GM19463 (cell line): ENCODE data around the gene BIK.
"Not testable (repeated sequence)": the region's sequence is repeated elsewhere in the genome, so short reads cannot be mapped to it uniquely, and the experiment has no call there.

ENCODE experiments used
- ATAC-seq: cut with Tn5 transposase; IDR thresholded peaks from one replicate; pipeline ENCODE4 v1.9.1; 2021; ENCODE audit warnings: mild to moderate bottlenecking, moderate library complexity; ENCODE audit not compliant: unreplicated experiment

BIK gene

GRCh38 chr22:43133401-43133800 is 22.9 kb downstream of the BIK start:
- no peak for ATAC-seq

- no peak for ATAC-seq
These were observed 24.0 kb downstream of the BIK start for GRCh38 chr22:43134553-43134952.

- no peak for ATAC-seq
These were observed 25.0 kb downstream of the BIK start for GRCh38 chr22:43135565-43135964.

- no peak for ATAC-seq
These were observed 25.7 kb downstream of the BIK start for GRCh38 chr22:43136255-43136654.

GRCh38 chr22:43136801-43137200 is 26.3 kb downstream of the BIK start:
- ATAC-seq, result no peak

GRCh38 chr22:43142880-43143562 is 32.5 kb downstream of the BIK start, which contains the start of gene MCAT:
TSS of gene MCAT (minus strand) at chr22:43143398. CDS start at chr22:43143348, 50 bp downstream.
- peak; percentile 90 for ATAC-seq

GRCh38 chr22:43144949-43145348 is 34.4 kb downstream of the BIK start:
- no peak for ATAC-seq

- ATAC-seq, result not testable (repeated sequence)
These were observed 34.8 kb downstream of the BIK start for GRCh38 chr22:43145371-43145770.

GRCh38 chr22:43146332-43146731 is 35.8 kb downstream of the BIK start:
- ATAC-seq, result not testable (repeated sequence)

GRCh38 chr22:43147821-43148220 is 37.3 kb downstream of the BIK start:
- no peak for ATAC-seq

- no peak for ATAC-seq
These were observed 38.0 kb downstream of the BIK start for GRCh38 chr22:43148581-43148980.

GRCh38 chr22:43150731-43151206 is 40.2 kb downstream of the BIK start:
- no peak for ATAC-seq

GRCh38 chr22:43151251-43152002 is 40.9 kb downstream of the BIK start, which contains the start of gene TSPO:
TSS of gene TSPO (plus strand) at chr22:43151559. CDS start at chr22:43159239, 7,680 bp downstream.
- ATAC-seq, result peak; percentile 36

GRCh38 chr22:43152003-43152356 is 41.4 kb downstream of the BIK start:
- no peak for ATAC-seq

GRCh38 chr22:43152357-43153071 is 42.0 kb downstream of the BIK start:
- peak; percentile 45 for ATAC-seq

GRCh38 chr22:43153899-43154298 is 43.3 kb downstream of the BIK start:
- ATAC-seq, result no peak

GRCh38 chr22:43154887-43155536 is 44.5 kb downstream of the BIK start:
- ATAC-seq, result no peak

- ATAC-seq, result no peak
These were observed 45.2 kb downstream of the BIK start for GRCh38 chr22:43155789-43156188.

- ATAC-seq, result no peak
These were observed 45.9 kb downstream of the BIK start for GRCh38 chr22:43156413-43156812.

- ATAC-seq, result no peak
These were observed 47.5 kb downstream of the BIK start for GRCh38 chr22:43157874-43158546.
